AG08395 (cell line): ENCODE measurements around the gene FGF19.
A peak's percentile ranks its signal among the peaks of the same experiment; 100 is the strongest.

Experiments used
- DNase-seq: peaks from one replicate; pipeline ENCODE4 v3.0.0; 2012; ENCODE audit warnings: mixed read lengths, low spot score

The FGF19 gene, protein sequence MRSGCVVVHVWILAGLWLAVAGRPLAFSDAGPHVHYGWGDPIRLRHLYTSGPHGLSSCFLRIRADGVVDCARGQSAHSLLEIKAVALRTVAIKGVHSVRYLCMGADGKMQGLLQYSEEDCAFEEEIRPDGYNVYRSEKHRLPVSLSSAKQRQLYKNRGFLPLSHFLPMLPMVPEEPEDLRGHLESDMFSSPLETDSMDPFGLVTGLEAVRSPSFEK

DNA sequence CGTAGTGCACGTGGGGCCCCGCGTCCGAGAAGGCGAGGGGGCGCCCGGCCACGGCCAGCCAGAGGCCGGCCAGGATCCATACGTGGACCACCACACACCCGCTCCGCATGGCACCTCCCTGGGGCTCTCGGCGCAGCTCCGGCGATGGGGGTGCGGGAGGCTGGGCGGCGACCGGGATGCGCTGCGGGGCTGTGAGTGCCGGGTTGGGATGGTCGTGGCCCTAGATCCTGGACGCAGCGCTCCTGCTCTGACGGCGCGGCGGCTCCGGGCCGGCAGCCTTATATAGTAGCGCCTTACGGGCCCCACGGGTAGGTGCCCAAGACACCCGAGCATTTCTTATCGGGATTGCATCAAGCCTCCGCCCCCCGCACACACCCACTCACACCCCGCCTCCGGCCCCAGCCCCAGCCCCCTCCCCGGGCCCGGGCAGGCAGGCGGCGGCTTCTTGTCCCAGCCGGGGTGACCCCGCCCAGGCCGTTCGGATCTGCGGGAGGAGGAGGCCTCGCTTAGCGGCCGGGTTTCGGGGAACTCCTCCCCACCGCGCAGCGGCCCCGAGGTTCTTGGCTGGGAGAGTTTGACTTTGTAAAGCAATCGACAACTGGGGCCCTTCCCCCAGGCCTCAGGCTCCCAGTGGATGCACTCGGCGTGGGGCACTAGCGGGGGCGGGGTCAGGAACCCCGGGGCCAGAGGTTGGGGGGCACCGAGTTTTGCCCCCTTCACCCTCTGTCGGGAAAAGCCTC, at the start of gene FGF19:
Gene FGF19, minus strand, starts transcription at position 255 of the 740 bp plus-strand sequence. Its CDS starts 146 bp downstream, at position 109.
- DNase-seq: no peak

DNA sequence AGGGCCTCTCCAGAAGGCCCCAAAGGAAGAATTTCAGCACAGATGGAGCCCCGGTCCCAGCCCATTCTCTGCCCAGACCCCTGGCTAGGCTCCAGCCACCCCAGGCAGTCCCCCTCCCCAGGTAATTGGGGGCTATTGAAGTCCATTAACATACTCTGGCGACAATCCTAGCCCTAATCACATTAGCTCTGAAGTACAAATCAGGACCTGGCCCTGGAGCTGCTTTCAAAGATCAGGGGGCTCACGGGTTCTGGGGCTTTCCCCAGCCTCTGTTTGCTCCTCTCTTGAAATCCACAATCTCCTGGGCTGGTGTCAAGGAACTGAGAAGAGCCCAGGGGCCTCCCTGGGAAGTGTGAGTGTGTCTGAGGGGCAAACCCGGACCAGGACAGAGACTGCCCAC, 49.1 kb upstream of the FGF19 start:
- DNase-seq: no peak

DNA sequence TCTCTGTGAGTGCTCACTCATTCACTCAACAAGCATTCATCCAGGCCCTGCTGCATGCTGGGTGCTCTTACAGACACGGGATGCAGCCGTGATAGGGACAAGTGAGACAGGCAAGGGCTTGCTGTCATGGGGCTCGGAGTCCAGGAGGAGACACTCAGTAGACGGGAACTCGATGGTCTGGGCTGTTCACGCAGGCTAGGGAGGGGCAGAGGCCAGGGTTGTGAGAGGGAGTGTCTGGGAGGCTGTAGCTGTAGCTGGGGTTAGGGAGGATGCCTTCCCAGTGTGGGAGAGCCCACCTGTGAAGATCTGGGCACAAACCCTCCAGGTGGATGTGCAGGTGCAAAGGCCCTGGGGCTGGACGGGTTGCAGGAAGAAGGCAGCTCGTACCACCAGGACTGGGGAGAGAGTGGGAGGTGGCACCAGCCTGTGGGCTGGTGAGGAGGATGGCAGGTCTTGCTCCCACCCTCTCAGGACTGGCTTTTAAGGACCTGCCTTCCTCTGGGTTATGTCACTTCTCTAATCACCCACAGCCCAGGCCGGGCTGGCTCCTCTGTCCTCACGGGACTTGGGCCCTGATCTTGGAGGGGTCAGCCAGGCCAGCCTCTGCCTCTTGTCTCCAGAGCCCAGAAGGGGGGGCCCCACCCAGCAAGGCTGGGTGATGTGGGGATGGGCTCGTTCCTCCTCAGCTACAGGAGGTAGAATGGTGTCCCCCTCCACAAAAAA, 47.2 kb upstream of the FGF19 start:
- DNase-seq: no peak

DNA sequence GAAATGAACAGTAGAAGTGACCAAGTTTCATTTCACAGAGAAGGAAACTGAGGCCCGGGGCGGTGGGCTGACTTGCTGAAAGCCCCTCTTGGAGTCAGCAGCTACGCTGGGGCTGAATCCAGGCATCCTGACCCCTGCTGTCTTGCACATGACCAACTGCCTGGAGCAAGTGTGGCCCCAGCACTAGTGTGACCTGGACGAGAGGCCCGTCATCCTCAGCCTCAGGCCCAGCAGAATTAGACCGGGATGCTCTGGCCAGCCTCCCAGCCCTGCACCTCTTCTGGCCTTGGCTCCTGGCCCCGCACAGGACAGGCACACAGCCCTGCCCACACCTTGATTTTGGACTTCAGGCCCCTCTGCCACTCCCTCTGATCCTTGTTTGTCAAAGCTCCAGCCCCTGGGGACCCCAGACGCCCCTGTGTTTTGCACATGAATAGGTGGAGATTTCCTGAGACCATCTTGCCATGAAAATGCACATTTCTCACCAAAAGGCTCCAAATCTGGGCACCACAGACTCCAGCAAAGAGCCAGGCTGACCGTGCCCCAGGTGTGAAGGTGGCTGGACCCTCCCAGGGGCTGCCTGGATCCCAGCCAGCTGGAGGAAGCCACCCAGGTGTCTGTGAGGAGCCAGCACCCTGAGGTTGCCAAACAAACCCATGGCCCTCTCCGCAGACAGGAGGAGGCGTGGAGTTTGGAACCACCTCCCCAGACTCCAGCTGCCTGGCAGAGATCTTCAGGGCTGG, 46.5 kb upstream of the FGF19 start:
- DNase-seq: no peak

DNA sequence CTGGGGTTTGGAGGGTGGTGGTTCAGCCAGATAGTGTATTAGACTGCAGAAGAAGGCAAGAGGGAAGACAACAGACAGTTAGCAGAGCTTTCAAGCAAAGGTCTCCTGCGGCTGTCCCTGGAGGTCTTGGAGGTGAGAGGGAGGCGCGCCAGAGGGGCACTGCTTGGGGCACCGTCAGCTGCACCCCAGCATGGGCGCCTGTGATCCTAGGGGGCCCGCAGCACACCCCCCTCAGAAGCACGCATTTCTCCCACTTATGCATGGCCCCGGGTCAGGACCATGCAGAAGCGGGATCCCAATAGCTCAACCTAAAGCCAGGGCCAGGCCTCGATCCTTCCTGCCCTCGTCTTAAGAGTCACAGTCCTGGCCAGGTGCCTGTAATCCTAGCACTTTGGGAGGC, 44.8 kb upstream of the FGF19 start:
- DNase-seq: no peak

DNA sequence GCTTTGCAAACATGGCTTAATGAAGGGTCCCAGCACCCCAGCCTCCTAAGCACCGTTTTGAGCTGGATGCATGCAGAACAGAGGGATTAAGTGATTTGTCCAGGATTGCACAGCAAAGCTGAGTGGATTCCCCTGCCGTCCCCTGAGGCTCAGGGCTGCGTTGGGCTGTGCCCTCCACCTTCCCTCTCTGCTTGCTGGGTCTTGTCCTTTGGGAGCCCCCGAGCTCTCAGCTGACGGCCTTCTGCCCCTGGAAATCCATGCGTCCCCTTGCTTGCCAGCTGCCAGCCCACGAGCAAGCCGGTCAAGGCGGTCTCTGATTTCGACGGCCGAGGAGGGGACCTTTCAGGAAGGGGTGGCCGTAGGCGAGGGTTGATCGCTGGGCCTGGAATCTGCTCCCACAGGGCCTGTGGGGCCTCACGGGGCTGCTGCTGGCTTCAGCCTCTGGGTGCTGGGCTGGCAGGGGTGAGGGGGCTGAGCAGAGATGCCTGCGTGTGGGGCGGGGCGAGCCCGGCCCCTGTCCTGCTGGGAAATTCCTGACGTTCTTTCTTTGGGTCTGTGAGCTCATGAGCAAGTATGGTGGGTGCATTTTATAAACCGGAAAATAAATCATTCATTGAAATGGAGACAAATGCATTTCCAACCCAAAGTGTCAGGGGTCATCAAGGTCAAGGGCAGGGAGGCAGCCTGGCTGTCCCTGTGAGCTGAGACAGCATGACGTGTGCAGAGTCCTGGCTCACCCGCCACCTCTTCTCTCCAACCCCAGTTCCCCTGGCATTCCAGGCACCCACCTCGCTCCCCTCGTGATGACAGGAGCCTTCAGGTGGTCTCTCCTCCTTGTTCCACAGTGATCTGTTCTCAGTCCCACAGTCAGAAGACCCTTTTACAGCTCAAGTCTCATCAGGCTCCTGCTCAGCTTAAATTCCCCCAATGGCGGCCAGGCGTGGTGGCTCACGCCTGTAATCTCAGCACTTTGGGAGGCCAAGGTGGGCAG, 43.2 kb upstream of the FGF19 start:
- no peak for DNase-seq

DNA sequence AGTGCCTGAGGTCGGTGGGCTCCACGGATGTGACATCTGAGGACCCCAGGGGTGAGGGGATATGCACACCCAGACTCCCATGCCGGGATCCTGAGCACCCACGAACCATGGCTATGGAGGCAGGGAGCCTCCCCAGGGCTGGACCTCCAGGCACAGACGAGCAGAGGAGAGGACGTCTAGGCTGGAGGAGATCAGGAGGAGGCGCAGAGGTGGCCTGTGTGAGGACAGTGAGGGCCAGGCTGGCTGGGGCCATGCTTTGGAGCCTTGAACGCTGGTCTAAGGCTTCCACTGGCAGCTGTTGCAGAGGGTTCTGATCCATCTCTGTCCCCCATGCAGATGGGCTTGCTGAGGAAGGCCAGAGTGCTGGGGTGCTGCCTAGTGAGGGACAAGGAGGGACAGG, 42.3 kb upstream of the FGF19 start:
- no peak for DNase-seq

DNA sequence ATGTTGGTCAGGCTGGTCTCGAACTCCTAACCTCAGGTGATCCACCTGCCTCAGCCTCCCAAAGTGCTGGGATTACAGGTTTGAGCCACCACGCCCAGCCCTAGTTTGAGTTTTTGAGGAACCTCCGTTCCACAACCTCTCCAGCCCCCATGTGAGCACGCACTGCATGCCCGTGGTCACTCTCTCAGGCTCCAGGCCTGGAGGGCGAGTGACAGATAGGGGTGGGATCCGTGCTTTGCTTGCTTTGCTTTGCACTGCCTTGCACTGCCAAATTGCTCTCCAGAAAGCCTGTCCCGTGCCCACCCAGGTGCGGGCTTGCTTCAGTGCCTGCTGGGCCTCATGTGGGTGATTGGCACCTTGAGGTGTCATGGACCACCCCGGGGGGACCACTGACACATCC, 41.4 kb upstream of the FGF19 start:
- DNase-seq: no peak

DNA sequence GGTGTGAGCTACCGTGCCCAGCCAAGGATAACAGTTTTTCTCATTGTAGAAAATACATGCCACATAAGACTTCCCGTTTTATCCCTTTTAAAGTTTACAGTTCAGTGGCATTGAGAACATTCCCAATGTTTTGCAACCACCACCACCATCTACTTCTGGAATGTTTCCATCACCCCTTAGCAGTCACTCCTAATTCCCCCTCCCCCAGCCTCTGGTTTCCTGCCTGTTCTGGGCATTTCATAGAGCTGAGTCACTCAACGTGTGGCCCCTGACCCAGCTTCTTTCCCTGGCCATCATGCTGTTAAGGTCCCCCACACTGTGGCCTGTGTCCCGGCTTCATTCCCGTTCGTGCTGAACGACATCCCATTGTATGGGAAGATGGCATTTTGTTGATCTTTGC, 40.6 kb upstream of the FGF19 start:
- no peak for DNase-seq

DNA sequence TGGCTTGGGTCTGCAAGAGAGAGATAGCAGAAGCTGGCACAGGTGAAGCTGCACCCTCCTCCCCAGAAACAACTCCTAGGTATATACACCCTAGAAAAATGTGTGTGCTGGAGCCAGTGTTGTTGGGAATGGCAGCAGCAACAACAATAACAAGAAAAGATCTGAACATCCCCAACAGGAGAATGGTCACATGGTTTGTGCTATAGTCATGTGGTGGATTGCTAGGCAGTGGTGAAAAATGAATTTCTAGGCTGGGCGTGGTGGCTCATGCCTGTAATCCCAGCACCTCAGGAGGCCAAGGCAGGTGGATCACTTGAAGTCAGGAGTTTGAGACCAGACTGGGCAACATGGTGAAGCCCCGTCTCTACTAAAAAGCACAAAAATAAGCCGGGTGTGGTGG, 31.0 kb upstream of the FGF19 start:
- DNase-seq: no peak

DNA sequence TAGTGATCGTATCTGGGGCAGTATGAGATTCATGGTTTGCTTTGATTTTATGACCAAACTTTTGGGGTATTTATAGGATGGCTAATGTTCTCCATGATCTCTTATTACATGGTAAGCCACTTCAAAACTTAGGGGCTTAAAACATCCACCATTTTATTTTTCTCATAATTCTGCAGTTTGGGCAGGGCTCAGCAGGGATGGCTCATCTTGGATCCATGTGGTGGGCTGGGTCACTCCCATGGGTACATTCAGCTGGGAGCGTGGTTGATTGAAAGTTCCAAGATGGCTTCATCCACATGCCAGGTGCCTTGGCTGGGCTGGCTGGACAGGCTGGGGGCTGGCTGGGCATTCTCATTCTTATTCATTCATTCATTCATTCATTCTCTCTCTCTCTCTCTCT, 30.5 kb upstream of the FGF19 start:
- no peak for DNase-seq

DNA sequence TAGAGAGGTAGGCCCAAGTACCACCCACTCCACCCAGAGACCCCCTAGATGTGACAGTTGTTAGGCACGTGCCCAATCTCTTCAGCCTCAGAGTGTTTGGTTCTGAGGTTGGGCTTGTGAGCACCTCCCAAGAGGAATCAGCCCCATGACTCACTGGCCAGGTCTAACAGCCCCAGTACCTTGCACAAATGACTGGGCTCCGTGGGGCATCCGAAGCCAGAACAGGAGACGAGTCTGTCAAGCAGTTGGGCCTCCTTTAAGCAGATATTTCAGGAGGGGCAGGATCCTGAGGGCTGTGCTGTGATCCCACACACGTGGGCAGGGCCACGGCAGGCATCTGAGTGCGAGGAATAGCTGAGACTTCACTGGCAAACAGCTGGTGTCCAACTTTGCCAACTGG, 29.1 kb upstream of the FGF19 start:
- DNase-seq: no peak

DNA sequence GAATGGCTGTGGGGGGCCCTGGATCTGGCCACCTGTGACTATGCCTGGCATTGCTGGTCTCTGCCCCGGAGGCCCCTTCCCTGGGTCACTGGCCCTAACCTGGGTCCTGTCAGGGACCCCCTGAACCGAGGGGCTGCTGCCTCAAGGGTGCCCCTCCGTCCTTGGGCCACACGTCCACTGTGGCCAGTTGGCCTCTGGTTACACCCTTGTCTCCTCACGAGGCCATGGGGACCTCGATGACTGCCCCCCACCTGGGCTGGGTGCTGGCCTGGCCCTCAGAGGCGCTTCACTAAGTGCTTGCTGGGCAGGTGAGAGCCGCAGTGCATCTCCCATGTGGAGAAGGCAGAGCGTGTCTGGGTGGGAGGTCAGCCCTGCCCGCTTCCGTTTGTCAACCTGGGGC, 27.3 kb upstream of the FGF19 start:
- no peak for DNase-seq

DNA sequence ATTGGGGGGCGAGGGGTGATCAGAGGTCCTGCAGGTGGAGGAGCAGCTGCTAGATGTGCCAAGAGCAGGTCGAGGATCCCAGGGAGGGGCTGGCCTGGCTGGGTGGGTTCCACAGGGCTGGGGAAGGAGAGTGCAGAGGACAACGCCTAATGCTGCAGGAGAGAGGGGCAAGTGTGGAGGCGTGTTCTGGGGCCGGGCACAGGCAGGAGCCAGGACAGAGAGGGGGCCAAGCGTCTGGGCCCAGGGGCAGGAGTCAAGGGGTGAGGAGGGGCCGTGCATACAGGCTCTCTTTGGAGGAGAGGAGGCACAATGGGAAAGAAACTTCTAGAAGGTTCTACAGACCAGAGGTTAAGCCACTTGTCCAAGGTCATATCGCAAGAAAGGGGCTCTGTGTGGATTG, 26.7 kb upstream of the FGF19 start:
- DNase-seq: no peak

DNA sequence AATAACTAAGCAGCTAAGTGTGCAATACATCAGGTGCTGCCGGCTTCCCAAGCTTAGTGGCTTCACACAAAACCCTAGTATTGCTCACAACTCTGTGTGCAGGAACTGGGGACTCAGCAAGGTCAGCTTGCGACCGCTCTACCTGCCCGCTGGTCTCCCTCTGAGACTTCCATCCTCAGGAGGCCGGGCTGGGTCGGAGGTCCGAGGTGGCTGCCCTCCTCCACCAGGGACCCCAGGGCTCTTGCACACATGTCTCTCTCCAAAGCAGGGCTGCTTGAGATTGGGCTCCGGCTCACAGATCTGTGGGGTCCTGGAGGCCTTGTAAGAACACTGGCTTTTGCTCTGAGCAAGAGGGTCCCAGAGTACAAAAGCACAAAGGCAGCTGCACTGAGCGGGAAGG, 25.4 kb upstream of the FGF19 start:
- no peak for DNase-seq

DNA sequence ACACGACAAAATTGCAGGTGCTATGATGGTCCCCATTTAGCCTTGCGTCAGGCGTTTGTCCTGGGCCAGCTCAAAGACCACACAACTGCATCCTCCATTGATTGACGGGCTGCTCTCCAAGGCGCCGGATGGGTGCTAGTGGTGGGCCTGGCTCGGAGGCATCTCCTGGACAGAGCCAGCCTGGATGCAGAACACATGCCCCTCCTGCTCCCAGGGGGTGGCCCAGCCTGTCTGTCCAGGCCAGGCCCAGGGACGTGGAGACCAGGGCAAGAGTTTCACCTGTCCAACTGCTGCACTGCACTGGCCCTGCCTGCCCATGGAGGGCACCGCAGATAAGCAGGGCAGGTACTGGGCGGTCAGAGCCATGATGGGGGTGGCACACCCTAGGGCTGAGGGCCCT, 23.4 kb upstream of the FGF19 start:
- no peak for DNase-seq

DNA sequence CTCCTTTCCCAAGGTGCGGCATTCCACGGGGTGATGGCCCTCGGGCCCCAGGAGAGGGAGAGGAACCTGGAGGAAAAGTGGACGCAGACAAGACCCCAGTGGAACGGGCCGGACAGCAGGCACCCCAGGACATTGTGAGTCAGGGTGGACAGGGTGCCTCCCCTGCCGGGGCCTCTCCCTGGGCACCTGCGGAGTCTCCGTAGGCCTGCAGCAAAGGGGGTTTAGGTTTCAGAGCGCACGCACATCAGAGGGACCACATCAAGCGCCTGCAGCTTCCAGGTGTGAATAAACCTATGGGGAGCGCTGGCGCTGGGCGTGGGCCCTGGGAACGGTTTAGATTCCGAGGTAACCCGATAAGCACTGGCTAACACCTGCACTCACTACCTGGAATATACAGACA, 22.7 kb upstream of the FGF19 start:
- no peak for DNase-seq

DNA sequence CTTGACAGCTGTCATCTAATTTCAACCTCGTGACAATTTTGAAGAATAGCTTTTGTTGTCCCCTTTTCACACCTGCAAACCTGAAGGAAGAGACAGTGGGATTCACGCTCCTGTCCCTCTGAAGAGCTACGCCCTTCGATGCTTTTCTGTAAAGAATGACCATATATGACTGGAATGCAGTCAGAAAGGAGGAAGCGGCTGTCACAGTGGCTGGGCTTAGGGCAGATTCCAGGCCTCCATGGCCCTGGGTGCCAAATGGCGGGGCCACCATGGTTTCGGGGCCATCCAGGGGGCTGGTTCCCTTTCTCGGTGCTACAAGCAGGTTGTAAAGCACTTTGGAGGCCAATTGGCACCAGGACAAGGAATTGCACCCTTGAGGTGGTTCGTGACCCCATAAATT, 22.2 kb upstream of the FGF19 start:
- DNase-seq: peak; percentile 17

DNA sequence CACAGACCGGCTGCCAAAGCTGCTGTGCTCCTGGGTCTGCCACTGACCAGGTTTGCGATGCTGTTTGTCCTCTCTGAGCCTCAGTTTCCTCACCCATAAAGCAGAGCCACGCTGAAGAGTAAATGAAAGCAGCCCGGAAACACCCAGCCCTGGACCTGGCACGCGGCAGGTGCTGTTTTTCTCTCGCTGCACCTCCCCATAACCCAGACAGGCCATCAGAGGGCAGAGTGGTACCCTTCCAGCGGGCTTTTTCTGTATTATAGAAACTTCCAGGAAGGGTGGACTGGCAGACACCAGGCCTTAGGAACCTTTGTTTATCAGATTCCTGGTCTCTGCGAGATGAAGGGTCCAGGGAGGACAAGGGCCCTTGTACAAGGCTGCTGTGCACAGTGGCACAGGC, 17.9 kb upstream of the FGF19 start:
- peak; percentile 33 for DNase-seq

DNA sequence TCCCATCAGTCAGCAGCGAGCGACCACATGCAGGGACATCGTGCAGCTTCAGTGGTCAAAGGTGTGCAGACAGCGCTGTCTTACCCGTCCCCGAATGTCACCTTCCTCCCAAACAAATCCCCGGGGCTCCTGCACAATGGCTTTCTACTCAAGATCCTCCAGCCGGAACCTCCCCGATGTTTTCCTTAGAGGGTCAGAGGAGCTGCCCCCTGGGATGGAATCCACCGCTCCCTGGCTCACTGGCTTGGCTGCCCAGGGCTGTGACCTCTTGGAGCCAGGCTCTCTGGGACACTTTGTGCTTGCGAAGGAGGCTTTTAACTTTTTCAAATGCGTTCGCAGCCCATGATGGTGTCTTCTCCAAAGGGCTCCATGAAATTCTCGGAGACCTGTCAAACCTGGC, 17.3 kb upstream of the FGF19 start:
- DNase-seq: no peak

DNA sequence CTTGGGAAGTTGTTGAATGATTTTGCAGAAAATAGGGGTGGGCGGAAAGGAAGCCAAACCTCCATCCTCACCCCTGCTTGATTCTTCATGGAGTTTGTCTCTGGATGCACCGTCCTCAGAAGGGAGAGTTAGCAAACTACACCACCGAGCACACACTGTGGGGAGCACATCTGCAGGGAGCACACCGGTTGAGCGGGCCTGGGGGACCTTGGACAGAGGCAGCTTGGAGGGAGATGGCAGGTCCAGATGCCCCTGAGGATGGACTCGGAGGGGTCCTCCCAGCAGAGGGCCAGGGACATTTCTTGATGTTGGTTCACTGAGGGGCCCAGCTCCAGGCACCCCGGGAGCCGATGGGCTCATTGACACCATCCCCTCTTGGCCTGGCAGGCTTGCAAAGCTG, 15.1 kb upstream of the FGF19 start:
- no peak for DNase-seq
